HepG2 (cell line): ENCODE results near the gene LGI2. TPM values are rescaled to one million over a fixed set of nuclear protein-coding genes. Genes with fewer than 3 reads are reported as not detected.

Experiments used
- FOXP1 ChIP-seq, 2 experiments: fragments of 450-650 bp in 1 of 2; IDR thresholded peaks; 2 replicates each; pipeline ENCODE4 v1.6.1; 2017 to 2018; ENCODE audit warnings: antibody characterized with exemption in 1 of 2
- GFI1 ChIP-seq: sonication (generic); formaldehyde crosslinking; IDR thresholded peaks from 2 replicates; pipeline ENCODE4 v1.5.0; 2020; ENCODE audit warnings: missing genetic modification reagents, mild to moderate bottlenecking, borderline replicate concordance
- KIAA2018 ChIP-seq: sonication (generic); formaldehyde crosslinking; IDR thresholded peaks from 2 replicates; pipeline ENCODE4 v1.5.0; 2020; ENCODE audit warnings: mild to moderate bottlenecking, missing genetic modification reagents, borderline replicate concordance
- SMAD9 ChIP-seq: sonication (generic); formaldehyde crosslinking; IDR thresholded peaks from 2 replicates; pipeline ENCODE4 v1.5.1; 2020; ENCODE audit warnings: mild to moderate bottlenecking, missing genetic modification reagents
- SNAPC5 ChIP-seq: sonication (generic); formaldehyde crosslinking; IDR thresholded peaks from 2 replicates; pipeline ENCODE4 v1.8.1; 2023; ENCODE audit warnings: mild to moderate bottlenecking, missing genetic modification reagents, borderline replicate concordance
- TEAD3 ChIP-seq: optimal IDR thresholded peaks from 2 replicates; pipeline ENCODE3; 2016; ENCODE audit warnings: borderline replicate concordance
- ZFP36L2 ChIP-seq: sonication (generic); formaldehyde crosslinking; IDR thresholded peaks from 2 replicates; pipeline ENCODE4 v1.4.0; 2020; ENCODE audit warnings: missing genetic modification reagents
- ZNF770 ChIP-seq: sonication (generic); formaldehyde crosslinking; IDR thresholded peaks from 2 replicates; pipeline ENCODE4 v1.5.0; 2020; ENCODE audit warnings: mild to moderate bottlenecking, missing genetic modification reagents
- polyA plus RNA-seq, 8 experiments: library from polyadenylated mRNA; depleted of rRNA in 3 of 8; stranded (reverse) in 7 of 8; unstranded in 1 of 8; fragments of >200 nt; fragmentation: Illumina TruSeq in 4 of 8; extraction: Trizol in 4 of 8; gene quantifications; 2 replicates each; pipeline versions ENCODE4 v1.2.1 to v1.2.3, GENCODE V29; 2011 to 2016; ENCODE audit warnings: low read depth in 4 of 8, missing spikeins in 1 of 8, mixed read lengths in 1 of 8; ENCODE audit not compliant: insufficient read depth in 1 of 8
- total RNA-seq, 5 experiments: library from RNA; depleted of rRNA; stranded (reverse); fragments of >200 nt; fragmentation: Illumina TruSeq; extraction: Trizol; gene quantifications; 2 replicates each; pipeline ENCODE4 v1.2.3, GENCODE V29; 2016; ENCODE audit warnings: low read depth in 1 of 5

The LGI2 gene
- total and polyA plus RNA-seq, 2 of the 13 experiments (the other 11 are each of a cell fraction or from before 2014, with no cell fraction given): not detected

GRCh38 chr4:24952667-24953066, 78.1 kb downstream of the LGI2 start (continued):
- TF ChIP-seq ZNF770 (CRISPR knock-in tag) (no peak), GFI1 (CRISPR knock-in tag) (no peak), ZFP36L2 (no peak), FOXP1 (IDR thresholded peaks at IDR 0.05) (no peak), FOXP1 (CRISPR knock-in tag; IDR thresholded peaks at IDR 0.05) (no peak), KIAA2018 (CRISPR knock-in tag) (no peak), SNAPC5 (no peak), TEAD3 (CRISPR knock-in tag) (no peak), SMAD9 (no peak)
- TF ChIP-seq, all 625 proteins: peak for 0
